GM18520 (cell line): ENCODE results near the gene NPPC.
"Not testable (repeated sequence)": the region's sequence is repeated elsewhere in the genome, so short reads cannot be mapped to it uniquely, and the experiment has no call there.

Experiments used
- ATAC-seq: cut with Tn5 transposase; IDR thresholded peaks from one replicate; pipeline ENCODE4 v1.9.1; 2021; ENCODE audit not compliant: unreplicated experiment

NPPC gene, protein sequence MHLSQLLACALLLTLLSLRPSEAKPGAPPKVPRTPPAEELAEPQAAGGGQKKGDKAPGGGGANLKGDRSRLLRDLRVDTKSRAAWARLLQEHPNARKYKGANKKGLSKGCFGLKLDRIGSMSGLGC

DNA sequence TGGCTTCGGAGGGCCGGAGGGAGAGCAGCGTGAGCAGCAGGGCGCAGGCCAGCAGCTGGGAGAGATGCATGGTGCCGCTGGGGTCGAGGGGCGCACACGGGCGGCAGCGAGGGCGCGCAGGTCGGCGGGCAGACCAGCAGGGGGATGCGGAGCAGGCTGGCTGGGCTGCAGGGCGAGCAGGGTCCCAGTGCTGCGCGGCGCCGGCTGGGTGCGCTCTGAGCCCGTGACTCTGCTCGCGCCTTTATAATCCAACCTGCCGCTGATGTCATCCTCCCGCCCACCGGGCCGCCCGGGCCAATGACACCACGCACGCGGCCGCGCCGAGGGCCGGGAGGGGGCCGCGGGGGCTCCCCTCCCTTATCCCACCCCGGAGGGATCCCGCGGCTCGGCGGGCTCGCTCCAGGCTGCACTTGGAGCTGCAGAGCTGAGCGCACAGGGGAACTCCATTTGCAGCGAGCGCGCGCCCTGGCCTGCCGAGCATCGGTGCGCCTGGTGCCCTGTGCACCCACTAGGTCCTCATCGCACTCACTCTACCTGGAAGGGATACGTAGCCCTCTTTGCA lies at the start of gene NPPC:
Gene NPPC (minus strand): TSS at position 217 of the 562 bp plus-strand sequence. CDS start 147 bp downstream, at position 70.
- ATAC-seq: no peak

DNA sequence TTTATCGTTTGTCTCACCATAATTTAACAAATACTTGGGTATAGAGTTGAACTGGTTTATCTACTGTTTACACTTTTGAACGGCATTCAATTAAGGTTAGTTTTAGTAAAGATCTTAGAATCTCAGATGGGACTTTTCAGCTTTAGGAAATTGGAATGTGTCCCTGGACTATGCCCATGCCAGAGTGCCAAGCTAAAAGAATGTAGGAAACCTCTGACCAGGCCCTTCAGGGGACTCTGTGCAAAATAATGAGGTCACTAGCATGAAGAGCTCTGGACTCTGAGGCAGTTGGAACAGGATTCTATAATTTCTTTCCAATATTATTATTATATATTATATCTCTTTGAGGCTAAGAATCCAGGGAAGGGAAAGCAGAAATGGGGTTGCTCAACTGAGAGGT lies 48.8 kb upstream of the NPPC start:
- no peak for ATAC-seq

DNA sequence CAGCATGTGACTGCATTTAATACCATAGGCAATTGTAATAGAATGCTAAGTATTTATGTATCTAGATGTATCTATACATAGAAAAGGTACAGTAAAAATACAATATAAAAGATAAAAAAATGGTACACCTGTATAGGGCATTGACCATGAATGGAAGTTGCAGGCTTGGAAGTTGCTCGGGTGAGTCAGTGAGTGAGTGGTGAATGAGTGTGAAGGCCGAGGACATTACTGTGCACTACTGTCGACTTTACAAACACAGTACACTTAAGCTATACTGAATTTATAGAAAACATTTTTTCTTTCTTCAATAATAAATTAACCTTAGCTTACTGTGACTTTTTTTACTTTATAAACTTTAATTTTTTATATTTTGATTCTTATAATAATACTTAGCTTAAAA lies 44.3 kb upstream of the NPPC start:
- no peak for ATAC-seq

DNA sequence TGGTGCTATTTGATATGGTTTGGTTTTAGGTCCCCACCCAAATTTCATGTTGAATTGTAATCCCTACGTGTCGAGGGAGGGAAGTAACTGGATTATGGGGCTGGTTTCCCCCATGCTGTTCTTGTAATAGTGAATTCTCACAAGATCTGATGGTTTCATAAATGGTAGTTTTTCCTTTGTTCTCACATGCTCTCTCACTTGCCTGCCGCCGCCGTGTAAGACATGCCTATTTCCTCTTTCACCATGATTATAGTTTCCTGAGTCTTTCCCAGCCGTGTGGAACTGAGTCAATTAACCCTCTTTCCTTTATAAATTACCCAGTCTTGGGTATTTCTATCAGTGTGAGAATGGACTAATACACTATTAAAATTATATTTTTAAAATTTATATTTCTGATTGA lies 42.6 kb upstream of the NPPC start:
- ATAC-seq: no peak

DNA sequence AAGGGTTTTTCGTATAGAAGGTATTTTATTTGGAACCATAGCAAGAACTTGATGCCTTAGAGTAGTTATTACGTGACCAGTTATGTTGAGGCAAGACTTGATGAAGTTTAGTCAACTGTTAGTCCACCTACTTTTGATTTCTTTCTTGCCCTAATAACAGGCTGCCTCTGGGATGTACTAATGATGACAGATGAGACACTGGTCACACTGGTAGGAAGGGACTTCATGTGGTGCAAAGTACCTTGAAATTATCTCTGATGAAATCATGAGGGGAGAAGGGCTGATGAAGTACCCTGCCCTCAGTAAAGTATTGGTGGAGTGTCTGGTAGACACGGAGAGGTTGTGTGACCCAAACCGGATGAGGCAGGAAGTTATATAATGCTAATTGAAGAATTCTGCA lies 40.7 kb upstream of the NPPC start:
- no peak for ATAC-seq

DNA sequence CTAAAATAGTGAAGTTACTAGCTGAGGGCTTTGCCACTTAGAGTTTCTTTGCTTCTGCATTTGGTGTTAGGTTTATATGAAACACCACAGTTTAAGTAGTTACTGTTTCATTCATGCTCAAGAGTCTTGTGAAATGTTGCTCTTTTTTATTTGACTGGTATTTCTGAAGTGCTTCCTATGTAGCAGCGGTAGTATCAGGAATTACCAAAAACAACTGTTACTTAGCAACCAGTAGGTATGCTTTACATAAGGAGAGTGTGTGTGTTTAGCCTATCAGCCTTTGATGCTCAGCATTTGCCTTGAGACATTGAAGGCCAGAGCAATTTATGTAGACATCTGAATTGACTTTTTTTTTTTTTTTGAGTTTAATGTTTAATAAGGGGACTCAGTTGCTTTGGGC lies 38.9 kb upstream of the NPPC start:
- no peak for ATAC-seq

DNA sequence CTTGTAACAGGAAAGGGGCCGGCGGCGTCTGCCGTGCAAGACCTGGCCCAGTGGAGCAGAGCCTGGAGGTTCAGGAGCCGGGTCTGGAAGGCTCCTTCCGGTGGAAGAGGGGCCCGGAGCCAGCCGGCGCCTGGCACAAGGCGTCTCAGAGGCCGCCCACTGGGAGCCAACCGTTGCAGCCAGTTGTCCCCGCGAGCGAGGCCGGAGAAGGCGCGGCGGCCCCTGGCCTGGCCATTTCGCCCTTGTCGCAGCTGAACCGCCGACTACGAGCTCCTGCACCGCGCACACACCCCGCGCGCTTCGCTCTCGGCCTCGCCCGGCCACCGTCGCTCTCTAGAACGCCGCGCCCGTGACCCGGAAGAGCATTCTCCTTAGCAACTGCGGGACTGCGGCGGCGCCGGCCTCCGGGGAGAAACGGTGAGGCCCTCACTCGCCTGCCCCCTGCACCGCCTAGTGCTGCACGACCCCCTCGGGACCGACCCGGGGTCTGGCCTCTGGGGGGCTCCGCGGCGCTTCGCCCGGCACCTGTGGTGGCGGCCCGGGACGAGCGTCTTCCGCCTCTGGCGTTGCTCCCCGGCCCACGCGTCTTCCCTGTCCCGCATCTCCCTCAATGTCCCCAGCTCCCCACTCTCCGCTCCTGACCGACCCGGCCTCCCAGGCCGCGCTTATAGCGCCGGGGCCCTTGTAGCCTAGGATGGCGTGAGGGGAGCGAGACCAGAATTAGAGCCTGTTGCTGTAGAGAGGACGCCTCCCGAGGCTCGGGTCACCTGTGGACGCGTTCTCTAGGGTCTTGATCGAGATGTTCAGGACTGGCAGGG lies 35.4 kb upstream of the NPPC start, which contains the start of gene DIS3L2:
Gene DIS3L2 (plus strand): TSS at position 365 of the 818 bp plus-strand sequence. CDS start 53,215 bp downstream, outside the sequence.
- ATAC-seq: peak; percentile 78

DNA sequence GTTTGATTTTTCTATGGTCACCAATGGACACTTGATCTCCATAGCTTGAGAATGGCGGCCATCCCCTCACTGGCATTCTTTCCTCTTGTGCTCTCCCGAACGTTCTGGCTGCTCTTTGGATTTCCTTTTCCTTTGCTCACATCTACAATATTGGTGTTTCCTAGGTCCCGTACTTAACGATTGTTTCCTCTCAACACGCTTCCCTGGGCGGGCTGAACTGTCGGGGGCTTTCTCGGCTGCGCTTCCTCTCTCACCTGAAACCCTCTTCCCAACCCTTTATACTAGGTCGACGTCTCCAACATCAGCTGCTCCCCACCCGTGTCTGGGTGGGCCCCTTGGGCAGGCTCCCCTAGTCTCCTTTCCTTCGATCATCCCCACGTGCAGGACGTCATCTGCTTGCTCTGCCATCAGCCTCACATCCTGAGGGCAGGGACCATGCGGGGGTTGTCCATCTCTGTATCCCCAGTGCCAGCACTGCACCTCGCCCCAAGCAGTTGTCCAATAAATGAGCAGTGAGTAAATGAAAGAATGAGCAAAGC lies 34.7 kb upstream of the NPPC start:
- ATAC-seq: no peak

DNA sequence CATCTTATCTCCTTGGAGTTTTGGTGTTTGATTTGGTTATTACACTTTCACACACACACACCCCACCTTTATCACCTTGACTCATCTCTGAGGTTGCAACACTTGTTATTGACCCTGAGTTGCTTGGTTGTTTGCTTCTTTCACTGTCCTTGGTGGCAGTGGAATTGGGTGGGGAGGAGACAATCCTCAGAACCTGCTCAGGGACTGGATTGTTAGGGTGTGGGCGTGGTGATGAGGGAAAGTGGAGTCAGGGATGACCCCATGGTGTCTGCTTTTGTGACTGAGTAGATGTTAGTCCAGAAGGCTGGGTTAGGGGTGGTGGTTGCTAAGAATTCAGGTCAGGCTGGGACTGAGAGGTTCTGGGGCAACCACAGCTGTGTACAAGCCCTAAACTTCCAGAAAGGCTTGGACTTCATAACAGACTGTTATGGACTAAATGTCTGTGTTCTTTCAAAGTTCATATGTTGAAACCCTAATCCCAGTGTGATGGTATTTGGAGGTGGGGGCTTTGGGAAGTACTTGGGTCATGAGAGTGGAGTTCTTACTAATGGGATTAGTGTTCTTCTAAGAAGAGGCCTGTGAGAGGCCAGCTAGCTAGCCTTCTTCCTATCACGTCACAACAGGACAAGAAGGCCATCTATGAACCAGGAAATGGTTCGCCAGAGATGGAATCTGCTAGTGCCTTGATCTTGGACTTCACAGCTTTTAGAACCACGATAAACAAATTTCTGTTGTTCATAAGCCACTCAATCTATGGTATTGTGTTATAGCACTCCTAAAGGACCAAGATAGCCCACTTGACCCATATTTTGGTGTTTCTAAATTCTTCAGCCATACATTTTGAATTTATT lies 31.9 kb upstream of the NPPC start:
- no peak for ATAC-seq

DNA sequence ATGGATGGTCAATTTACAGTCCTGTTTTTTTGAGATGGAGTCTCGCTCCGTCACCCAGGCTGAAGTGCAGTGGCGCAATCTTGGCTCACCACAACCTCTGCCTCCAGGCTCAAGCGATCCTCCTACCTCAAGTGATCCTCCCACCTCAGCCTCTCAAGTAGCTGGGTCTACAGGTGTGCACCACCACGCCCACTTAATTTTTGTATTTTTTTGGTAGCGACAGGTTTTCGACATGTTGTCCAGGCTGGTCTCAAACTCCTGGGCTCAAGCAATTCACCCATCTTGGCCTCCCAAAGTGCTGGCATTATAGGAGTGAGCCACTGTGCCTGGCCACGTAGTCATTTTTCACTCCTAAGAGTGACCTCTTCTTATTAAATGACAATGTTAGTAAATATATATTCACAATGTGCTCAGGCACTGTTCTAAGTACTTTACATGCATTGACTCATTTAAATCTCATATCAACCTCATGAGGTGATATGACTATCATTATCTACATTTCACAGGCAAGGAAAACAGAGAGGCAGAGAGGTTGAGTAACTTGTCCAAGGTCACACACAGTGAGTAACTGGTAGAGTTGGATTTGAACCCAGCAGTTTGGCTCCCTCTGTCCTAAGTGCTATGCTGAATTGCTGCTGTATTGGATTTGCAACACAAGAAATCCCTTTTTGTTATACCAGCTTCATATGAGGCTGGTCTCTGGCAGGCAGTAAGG lies 29.7 kb upstream of the NPPC start:
- no peak for ATAC-seq

DNA sequence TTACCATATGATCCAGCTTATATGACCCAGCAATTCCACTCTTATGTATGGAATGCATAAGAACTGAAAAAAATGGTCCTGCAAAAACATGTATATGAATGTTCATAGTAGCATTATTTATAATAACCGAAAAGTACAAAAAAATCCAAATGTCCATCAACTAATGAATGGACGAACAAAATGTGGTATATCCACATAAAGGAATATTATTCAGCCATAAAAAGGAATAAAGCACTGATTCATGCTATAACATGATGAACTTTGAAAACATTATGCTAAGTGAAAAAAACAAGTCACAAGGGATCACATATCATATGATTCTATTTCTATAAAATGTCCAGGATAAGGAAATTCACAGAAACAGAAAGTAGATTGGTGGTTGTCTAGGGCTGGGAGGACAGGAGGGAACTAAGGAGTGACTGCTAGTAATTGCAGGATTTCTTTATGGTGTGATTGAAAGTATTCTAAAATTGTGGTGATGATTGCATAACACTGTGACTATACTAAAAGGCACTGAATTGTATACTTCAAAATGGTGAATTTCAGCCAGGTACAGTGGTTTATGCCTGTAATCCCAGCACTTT lies 25.3 kb upstream of the NPPC start:
- ATAC-seq: no peak

DNA sequence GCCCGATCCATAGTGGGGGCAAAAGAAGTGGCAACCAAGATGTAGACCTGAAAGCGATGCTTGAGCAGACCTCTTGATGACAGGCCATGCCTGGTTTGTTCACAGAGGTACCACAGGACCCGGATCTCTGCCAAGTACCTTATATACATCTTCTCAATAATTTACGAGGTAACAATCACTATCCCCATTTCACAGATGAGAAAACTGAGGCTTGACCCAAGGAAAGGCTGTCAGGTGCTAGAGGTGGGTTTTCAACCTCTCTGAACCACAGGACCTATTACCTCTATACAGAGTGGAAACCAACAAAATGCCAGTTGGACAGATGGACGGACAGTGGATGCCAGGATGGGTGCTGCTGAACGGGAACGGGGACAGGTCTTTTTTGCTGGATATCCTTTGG lies 21.5 kb upstream of the NPPC start:
- ATAC-seq: no peak

DNA sequence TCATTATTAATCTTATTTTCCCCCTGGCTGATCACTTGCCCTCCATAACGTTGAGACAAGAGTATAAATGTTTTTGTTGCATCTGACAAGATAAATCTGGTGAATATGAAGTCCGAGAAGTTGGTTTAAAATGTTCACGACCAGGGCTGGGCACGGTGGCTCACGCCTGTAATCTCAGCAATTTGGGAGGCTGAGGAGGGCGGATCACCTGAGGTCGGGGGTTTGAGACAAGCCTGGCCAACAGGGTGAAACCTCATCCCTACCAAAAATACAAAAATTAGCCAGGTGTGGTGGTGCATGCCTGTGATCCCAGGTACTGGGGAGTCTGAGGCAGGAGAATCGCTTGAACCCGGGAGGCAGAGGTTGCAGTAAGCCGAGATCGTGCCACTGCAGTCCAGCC lies 20.9 kb upstream of the NPPC start:
- not testable (repeated sequence) for ATAC-seq

DNA sequence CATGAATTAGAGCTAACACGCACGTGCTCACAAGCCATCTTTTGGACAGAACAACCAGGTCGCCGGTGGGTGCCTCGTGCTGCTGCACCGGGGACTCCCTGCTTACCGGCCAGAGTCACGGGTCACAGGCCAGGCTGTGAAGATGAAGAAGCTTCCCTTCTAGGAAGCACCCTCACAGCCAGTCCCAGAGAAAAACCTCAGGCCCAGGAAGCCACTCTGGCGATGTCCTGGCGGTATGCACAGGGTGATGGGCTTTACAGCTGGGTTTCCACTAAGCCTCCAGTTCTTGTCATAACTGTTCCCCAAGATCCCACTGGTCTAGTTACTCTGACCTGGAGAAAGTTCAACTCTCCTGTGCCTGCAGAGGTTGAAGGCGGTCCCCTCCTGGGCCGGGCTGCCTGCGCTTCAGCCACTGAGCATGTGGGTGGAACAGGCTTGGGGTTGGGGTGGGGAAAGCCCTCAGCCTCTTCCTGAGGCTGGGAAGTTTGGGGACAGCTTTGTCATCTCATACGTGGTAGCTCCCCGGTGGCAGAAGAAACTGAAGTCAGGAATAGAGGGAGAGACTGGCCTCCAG lies 20.1 kb upstream of the NPPC start:
- no peak for ATAC-seq

DNA sequence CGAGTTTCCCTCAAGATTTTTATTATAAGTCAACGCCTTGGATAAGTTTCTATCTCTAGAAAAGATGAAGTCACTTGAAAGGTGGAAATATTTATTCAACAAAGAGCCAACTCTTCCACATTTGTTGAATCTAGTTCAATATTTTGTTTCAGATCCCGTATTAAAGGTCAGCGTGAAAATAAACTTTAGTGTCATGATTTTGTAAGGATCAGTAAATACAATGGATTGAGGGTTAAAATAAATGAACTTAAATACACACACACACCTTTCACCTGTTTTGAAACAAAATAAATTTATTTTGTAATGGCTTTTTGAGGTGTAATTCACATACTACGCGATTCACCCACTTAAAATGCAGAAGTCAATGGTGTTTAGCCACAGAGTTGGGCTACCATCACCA lies 16.0 kb upstream of the NPPC start:
- no peak for ATAC-seq

DNA sequence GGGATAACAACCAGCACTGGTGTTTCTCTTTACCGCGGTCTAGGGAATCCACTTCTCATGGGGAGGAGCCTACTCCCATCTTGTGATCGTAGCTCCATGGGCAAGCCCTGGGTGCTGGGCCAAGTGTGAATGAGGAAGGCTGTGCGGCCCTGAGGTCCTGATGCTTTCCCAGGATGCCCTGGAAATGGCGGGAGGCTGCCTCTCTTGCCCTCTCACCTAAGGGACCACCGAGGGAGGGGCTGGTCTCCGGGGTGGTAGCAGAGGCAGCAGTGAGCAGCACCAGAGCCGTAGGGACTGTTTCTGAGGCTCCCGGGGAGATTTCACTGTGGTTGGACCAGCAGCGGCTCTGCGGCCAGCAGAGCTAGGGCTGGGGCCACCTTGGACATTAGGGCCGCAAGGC lies 15.5 kb upstream of the NPPC start:
- ATAC-seq: no peak

DNA sequence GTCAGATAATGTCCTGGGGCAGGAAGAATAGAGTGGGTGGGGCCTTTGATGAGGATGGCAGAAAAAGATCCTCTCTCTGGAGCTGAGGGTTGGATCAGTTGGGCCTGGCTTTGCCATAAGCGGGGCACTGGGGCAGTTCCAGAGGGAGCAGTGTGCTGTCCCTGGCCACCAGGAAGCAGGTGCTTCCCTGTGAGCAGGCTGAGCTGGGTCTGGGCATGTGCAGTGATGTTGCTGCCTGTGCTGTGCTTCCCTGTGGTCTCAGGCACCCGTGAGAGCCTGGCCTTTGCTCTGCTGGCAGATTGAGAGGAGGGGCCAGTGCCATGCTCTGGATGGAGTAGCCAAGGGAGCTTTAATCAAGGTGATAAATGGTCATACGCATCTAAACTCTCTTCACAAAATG lies 14.6 kb upstream of the NPPC start:
- ATAC-seq: no peak

DNA sequence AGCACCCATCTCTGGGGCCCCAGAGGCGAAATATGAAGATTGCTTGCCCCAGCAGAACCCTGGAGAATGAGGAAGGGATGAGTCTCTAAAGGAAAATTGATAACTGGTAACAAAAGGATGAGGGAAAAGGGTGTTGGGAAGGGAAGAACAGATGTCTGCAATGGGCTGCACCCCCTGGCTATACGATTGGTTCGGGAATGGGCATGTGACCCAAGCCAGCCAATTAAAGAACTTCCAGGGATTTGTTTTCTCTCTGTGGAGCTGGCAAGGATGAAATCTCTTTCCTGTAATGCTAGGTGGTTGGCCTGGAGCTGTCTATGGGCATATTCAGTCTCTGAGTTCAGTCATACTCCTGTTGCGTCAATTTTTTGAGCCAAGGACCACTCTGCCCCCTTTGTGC lies 12.8 kb upstream of the NPPC start:
- ATAC-seq: no peak

DNA sequence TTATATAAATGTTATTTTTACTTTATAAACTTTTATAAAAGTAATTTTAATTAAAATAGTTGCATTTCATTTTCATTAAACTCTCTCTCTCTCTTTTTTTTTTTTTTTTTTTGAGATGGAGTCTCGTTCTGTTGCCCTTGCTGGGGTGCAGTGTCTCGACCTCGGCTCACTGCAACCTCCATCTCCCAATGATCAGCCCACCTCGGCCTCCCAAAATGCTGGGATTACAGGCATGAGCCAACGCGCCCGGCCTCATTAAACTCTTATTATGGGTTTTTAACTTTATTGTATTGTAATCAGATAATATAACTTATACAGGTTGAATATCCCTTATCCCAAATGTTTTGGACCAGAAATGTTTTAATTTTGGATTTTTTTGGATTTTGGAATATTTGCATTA lies 10.9 kb upstream of the NPPC start:
- ATAC-seq: no peak

DNA sequence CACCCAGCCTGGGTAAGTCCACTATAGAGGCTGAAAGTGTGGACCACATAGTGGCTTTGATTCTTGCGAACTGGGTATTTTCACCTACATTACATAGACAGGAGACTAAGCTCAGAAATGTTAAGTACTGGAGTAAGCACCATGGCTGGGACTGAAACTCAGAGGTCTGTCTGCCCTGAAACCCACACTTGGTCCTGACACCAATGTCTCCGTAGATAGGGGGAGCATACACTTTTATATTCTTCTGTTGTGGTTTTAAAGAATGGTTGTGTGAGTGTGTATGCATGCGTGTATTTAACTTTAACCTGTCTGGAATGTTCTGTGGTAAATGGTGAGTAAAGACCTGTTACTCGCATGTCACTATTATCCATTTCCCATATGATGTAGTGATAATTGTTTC lies 10.3 kb upstream of the NPPC start:
- no peak for ATAC-seq
